HG02938 (cell line): Measurements from ENCODE around the gene HJV.
A peak's percentile ranks its signal among the peaks of the same experiment; 100 is the strongest.

Experiments used
- ATAC-seq: cut with Tn5 transposase; IDR thresholded peaks from one replicate; pipeline ENCODE4 v1.9.1; 2021; ENCODE audit warnings: mild to moderate bottlenecking, moderate library complexity; ENCODE audit not compliant: unreplicated experiment

Gene HJV

DNA sequence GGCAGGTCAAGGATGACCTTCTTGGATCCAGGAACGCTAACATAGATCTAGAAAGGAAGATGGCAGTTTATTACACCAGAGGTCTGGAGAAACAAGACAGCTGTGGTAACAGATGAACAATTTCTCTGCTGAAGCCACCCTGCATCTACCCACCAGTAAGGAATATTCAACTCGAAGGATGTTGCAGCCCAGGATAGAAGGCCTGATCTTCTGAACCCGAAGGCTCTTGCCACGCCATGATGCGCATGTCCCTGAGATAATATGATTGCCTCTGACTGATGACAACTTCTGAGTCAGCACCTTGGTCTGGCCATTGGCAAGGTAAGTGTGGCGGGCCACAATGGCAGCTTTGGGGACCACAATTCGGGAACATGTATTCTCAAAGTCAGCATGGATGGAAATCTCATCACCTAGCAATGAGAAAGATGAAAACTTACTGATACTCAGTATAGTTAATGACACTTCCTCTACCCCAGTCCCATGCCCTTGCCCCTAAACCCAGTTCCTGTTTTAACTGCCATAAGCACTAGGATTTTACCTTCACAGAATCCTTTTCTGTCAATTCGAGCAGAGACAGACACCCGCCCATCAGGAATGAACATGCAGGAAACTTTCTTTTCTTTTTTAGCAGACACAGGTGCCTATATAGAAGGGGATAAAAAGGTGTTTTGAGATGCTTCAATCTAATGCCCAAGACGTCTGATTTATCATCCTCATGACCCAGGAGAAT is 27.0 kb downstream of the HJV start:
- ATAC-seq, result no peak

DNA sequence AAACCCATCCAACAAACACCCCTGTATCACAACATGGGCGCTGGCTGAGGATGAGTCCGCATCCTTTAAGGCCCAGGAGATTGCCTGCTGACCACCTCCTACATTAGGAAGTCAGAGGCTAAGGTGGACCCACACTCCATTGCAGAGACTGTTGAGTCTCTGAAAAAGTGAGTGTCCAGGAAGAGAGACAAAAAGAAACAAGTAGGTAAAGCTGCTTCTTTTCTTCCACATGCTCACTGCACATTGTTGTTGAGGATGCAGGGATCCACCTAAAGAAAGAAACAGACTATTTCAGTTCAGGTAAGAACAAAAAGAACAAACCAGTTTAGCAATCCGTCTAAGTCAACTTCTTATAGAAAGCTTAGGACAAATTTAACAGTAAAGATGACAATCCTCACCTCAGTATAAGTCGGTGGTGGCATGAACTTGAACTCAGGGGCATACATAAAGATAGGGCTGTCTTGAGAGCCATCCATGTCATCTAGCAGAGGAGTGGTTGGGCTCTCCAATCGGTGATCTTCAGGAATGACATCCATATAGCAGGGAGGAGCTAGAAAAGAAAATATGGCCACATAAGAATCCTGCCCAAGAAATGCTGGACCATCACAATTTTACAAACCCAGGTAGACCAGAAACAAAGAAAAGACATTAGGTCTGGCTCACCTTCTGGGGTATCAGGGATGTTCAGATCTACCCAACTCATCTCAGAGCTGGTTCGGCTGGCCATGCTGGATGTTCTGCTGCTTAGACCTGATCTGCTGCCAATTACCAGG is 27.7 kb downstream of the HJV start:
- ATAC-seq, result no peak

DNA sequence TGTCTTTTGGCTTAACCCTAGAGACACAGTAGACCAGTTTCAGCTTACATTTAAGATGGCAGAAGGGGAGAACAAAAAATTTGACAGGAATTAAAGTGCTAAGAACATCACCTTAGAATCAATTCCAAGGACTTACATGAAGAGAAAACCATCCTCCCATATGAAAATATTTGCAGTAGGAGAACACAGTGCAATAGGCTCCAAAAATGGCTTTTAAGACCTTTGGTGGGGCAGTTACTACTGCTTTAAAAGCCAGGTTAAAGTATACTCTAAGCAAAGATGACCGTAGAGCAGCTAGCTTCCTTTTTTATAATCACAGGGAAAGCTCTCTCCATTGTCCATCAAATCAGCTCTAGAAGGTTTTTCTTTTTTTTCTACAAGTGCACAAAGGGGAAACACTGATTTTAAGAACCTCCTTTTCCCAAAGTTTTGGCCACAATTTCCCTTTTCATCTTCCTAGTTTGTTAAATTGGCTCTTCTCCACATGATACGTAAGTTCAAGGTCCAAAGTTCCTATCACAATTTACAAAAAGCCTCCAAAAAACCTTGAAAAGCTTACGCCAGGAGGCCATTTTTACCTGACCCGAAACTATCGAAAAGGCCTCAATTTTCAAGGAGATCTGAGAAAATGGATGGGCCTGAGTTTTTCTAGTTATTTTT is 28.4 kb downstream of the HJV start:
- ATAC-seq, result no peak

DNA sequence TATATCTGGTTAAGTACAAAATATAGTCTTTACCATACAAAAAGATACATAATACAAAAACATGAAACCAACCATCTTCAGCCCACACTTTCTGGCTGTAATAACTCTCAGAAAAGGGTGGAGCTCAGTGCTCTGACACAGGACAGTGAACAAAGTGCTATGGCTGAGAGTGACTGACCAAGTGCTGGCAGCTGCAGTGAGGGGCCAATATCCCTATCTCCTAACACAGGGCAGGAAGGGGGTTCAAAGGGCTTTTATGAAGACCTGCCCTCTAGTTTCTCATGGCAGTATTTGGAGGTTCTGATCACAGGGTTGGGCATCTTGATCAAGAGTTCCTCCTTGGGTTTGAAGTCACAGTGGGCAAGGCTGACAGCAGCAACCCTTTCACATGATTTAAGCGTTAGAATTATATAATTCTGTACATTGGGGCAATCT is 29.0 kb downstream of the HJV start:
- ATAC-seq, result no peak

- no peak for ATAC-seq
These were observed 29.7 kb downstream of the HJV start for GRCh38 chr1:145991735-145992412.

- ATAC-seq, result no peak
These were observed 31.2 kb downstream of the HJV start for GRCh38 chr1:145990249-145990855.

- no peak for ATAC-seq
These were observed 32.8 kb downstream of the HJV start for GRCh38 chr1:145988773-145989172.

GRCh38 chr1:145987926-145988325 is 33.6 kb downstream of the HJV start:
- no peak for ATAC-seq

GRCh38 chr1:145986551-145986950 is 35.0 kb downstream of the HJV start:
- ATAC-seq, result no peak

DNA sequence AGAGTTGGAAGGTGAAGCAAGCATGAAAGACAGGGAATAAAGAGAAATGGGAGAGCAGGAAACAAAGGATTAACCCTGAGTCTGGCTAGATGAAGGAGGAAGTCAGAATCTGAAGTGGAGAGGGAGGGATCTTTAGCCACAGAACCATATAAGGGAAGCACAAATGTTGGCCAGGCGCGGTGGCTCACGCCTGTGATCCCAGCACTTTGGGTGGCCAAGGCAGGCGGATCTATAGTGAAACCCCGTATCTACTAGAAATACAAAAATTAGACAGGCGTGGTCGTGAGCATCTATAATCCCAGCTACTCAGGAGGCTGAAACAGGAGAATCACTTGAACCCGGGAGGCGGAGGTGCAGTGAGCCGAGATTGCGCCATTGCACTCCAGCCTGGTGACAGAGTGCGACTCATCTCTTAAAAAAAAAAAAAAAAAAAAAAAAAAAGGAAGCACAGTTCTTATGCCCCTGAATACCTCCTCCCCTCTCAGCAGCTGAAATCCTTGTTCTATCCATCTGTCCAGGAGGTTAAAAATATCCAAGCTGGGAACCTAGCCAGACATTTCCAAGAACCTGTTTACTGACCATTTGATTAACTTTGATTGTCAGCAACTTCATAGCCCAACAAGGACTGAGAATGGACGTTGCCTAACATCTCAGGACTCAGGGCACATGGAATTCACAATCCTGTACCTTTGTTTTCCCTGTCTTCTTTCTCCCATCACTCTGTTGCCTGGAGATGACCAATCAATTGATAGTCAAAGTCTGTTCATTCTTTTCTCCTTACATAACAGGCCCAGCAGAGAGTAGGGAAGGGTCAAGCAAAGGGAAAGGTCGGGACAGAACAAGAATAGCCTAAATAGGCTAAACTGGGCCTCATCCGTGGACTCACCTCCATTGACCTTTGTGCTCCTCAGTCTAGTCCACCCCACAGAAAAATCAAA is 35.8 kb downstream of the HJV start:
- ATAC-seq, result no peak

DNA sequence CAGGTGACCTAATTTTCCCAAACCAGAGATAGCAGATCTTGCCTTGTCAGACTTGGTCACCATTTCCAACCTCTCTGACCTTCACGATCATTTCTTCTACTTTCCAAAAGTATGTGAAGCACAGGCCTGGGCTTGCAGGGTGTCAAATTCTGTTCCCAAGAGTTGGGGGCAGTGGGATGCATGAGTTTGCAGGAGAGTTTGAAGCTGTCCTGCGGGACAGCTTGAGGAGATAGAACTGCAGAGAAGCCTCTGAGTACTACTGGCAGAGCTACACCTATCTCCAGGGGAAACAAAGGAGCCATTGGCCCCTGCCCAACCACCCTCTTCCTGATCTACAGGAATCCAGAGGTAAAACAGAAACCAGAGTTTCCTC is 36.4 kb downstream of the HJV start:
- no peak for ATAC-seq

GRCh38 chr1:145983960-145984830 is 37.3 kb downstream of the HJV start:
- ATAC-seq, result no peak

DNA sequence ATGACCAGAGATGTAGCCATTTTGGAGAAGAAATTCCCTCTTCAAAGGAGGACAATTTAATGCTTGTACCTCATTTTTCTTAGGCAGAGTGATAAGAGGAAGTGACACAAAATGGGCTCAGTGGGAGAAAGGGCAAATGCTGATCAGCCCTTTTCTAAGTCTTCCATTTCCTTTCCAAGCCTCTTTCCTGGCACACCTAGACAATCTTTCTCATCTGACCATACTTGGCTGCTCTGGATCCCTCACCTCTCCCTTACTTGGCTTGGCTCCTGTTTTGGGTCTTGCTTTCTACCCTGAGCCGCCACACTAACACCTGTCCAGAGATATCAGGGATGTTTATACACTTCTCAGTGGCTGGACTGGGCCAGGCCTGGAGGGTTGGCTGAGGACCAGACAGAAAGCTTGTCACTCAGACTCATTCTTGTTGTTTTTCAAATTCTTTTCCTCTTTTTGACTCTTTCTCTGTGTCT is 38.3 kb downstream of the HJV start:
- ATAC-seq, result no peak

DNA sequence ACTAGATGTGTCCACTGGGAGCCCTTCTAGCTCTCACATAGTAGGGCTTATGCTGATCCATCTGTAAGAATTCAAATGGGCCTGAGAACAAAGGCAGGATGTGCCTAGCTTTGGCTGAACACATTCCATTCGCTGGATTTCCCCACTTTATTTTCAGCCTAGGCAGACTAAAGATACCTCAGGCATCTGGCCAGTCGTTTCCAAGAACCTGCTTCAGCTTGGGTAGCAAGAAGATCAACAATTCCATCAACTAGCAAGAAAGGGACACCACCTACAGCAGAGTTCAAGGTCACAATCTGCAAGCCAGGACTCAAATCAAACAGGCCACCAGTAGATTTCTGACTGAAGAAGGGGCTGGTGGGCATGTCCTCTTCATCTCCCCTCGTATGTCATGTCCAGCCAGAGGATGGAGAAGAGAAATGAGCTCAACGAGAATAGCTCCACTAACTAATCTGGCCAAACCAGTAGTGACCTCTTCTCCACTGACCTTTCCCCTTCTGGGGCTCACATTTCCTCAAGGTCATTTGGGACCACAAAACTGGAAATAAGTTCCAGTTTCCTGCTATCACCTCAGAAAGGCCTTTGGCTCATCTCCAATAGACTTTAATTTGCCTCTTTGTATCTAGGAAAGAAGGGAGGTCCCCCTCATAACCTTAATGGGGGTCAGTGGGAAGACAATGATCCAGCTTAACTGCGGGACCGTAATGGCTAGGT is 39.4 kb downstream of the HJV start:
- ATAC-seq, result no peak

GRCh38 chr1:145980457-145980994 is 41.0 kb downstream of the HJV start:
- ATAC-seq, result no peak

DNA sequence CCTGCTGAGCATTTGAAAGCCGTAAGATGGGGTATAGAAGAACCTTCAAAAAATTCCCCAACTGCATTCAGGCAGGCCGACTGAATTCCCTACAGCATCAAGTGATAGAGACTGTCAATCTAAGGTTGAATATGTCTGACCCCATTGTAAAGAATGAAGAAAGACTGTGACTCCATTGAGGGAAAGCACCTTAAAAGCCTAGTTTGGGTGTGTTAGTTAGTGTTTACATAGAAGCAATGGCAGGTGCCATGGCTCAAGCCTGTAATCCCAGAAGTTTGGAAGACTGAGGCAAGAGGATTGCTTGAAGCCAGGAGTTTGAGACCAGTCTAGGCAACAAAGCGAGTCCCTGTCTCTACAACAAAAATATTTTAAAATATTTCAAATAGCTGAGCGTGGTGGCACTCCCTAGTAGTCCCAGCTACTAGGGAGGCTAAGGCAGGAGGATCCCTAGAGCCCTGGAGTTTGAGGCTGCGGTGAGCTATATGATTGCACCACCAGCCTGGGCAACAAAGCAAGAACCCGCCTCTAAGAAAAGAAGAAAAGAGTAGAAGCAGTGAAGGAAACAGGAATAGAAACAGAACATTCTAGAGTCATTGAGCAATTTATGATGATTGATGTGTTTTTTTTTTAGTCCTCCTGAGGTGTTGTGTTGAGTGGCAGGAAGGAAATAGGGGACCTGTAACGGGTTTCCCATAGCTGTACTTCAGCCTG is 41.6 kb downstream of the HJV start:
- ATAC-seq, result peak; percentile 21
